Natural killer cell (primary cell): ENCODE data around the gene CHST3. TPM values are rescaled to one million over a fixed set of nuclear protein-coding genes. Genes with fewer than 3 reads are reported as not detected.

Source experiments
- ATAC-seq, 3 donors: fragments of 150-1000 bp in 2 of 3; fragments of 200-7000 bp in 1 of 3; cut with Tn5 transposase; 1 replicate in 1 of 3; 2 replicates in 2 of 3; pipeline ENCODE4 v1.10.0; 2021; ENCODE audit warnings: mild to moderate bottlenecking in 2 of 3, moderate library complexity in 2 of 3
- DNase-seq, 2 donors: peaks; one replicate each; pipeline versions ENCODE4 v3.0.0 to v3.0.0-alpha.2; 2013 to 2021; ENCODE audit warnings: mixed read lengths in 1 of 2
- H3K27ac ChIP-seq: one replicate; pipeline ENCODE4 v1.5.1; 2013; ENCODE audit warnings: mild to moderate bottlenecking, low read length
- H3K27me3 ChIP-seq: one replicate; pipeline ENCODE4 v1.6.1; 2013; ENCODE audit warnings: low read length; ENCODE audit not compliant: control insufficient read depth, insufficient read depth
- H3K36me3 ChIP-seq: one replicate; pipeline ENCODE4 v1.6.1; 2013; ENCODE audit warnings: low read length; ENCODE audit not compliant: control insufficient read depth, insufficient read depth
- H3K4me1 ChIP-seq: one replicate; pipeline ENCODE4 v1.6.1; 2013; ENCODE audit warnings: low read length; ENCODE audit not compliant: control insufficient read depth, insufficient read depth
- H3K4me3 ChIP-seq: one replicate; pipeline ENCODE4 v1.5.1; 2013; ENCODE audit warnings: low read length
- H3K9me3 ChIP-seq: one replicate; pipeline ENCODE4 v1.6.1; 2013; ENCODE audit warnings: low read length; ENCODE audit not compliant: control insufficient read depth, insufficient read depth
- H3K27ac Mint-ChIP-seq, 2 donors: one replicate each; pipeline ENCODE4 v1.8.0; 2022; ENCODE audit warnings: mild to moderate bottlenecking in 2 of 2, mixed read lengths in 2 of 2, moderate library complexity in 1 of 2
- H3K27me3 Mint-ChIP-seq, 2 donors: one replicate each; pipeline ENCODE4 v1.8.0; 2022; ENCODE audit warnings: low read depth in 2 of 2, mixed read lengths in 2 of 2
- H3K36me3 Mint-ChIP-seq: one replicate; pipeline ENCODE4 v1.8.0; 2022; ENCODE audit warnings: mixed read lengths
- H3K4me1 Mint-ChIP-seq, 2 donors: one replicate each; pipeline ENCODE4 v1.8.0; 2022; ENCODE audit warnings: mixed read lengths in 2 of 2
- H3K4me3 Mint-ChIP-seq: one replicate; pipeline ENCODE4 v1.8.0; 2022; ENCODE audit warnings: mild to moderate bottlenecking, moderate library complexity, mixed read lengths
- H3K9me3 Mint-ChIP-seq, 2 donors: one replicate each; pipeline ENCODE4 v1.8.0; 2022; ENCODE audit warnings: mixed read lengths in 2 of 2
- WGBS: methylation state at CpG from one replicate; pipeline ENCODE4 v1.1.7; 2013; ENCODE audit warnings: missing lambda C conversion rate; ENCODE audit not compliant: insufficient coverage; 5-methylcytosine and 5-hydroxymethylcytosine counted together
- intact Hi-C: fragments of 100-400 bp; cut with micrococcal nuclease; formaldehyde crosslinking; loops from one replicate; pipeline ENCODE4 v1.14.2; 2022
- total RNA-seq, 4 donors: library from RNA; stranded (reverse); fragments of 120-200 nt in 1 of 4; gene quantifications; one replicate each; pipeline versions ENCODE4 v1.2.3 to v1.2.4, GENCODE V29; 2013 to 2022
- TF ChIP-seq, protein P1 (sequence below): fragments of 200-600 bp; IDR thresholded peaks from one replicate; pipeline ENCODE4 v1.8.0; 2022; ENCODE audit warnings: antibody characterized with exemption

Gene CHST3
- total RNA-seq, 3 donors from 2014 or later (not counting 1 experiment from before 2014, with no cell fraction given) = not detected

DNA sequence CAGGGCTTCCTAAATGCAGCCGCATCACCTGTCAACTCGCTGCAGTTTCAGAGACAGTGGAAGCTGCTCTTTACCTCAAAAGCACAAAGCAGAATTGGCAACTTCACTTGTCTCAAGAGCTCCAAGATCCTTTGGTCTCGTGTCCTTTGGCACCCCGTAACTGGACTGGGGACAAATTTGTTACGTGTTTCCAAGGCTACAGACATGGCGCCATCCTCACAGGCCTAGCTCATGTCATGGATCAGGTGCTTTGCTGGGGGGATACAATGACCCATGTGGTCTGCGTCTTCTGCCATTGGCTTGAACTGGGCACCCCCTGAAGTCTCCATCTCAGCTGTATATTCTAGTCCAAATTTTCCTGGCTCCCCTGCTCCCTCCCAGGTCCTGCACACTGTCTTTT is 48.6 kb downstream of the CHST3 start:
- no peaks in the 10 kb centered on the region for H3K4me1 Mint-ChIP-seq
- Histone ChIP-seq H3K27me3 (no peaks in the 10 kb centered on the region), H3K27ac (no peak overlapping the region), H3K9me3 (no peaks in the 10 kb centered on the region), H3K4me1 (no peaks in the 10 kb centered on the region), H3K36me3 (no peaks in the 10 kb centered on the region), H3K4me3 (no peak overlapping the region)
- H3K4me3 Mint-ChIP-seq = no peak overlapping the region
- no peaks in the 10 kb centered on the region for H3K36me3 Mint-ChIP-seq
- no peaks in the 10 kb centered on the region for H3K27me3 Mint-ChIP-seq
- 86% methylated on average over 7 of the region's 7 CpGs for WGBS
- intact Hi-C loops = no loop called here
- DNase-seq (no peak), ATAC-seq (no peak)
- H3K27ac Mint-ChIP-seq = no peak overlapping the region
- TF ChIP-seq, protein P1, sequence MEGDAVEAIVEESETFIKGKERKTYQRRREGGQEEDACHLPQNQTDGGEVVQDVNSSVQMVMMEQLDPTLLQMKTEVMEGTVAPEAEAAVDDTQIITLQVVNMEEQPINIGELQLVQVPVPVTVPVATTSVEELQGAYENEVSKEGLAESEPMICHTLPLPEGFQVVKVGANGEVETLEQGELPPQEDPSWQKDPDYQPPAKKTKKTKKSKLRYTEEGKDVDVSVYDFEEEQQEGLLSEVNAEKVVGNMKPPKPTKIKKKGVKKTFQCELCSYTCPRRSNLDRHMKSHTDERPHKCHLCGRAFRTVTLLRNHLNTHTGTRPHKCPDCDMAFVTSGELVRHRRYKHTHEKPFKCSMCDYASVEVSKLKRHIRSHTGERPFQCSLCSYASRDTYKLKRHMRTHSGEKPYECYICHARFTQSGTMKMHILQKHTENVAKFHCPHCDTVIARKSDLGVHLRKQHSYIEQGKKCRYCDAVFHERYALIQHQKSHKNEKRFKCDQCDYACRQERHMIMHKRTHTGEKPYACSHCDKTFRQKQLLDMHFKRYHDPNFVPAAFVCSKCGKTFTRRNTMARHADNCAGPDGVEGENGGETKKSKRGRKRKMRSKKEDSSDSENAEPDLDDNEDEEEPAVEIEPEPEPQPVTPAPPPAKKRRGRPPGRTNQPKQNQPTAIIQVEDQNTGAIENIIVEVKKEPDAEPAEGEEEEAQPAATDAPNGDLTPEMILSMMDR = no peak
- H3K9me3 Mint-ChIP-seq = no peaks in the 10 kb centered on the region

DNA sequence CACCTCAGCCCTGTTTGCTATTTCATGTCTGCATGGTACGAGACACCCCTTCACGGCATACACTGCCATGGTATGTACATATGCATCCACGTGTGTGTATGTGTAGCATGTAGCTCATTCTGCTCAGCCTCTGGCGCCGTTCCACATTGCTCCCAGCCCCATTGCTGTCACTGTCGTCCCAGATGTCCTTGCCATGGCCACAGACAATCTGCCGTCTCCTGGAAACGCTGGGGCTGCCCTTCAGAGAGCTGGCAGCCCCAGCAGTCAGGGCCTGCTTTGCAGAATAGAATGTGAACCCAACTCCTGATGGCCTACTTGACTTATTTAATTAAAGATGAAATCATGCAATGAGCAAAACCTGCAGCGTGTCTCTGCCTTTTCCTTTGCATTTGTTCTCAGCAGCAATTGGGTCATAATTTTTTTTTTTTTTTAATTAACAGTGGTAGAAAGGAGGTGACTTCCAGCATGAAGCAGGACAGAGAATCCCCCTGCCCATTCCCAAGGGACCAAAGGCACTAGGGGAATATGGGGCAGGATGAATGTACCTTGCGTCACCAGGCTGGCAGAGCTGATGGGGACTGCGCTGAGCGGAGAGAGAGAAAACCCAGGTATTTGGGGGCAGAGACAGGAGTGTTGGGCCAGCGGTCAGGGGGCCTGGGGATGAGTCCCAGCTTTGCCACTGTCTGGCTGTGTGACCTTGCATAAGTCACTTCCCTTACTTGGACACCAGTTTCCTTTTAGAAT is 49.2 kb downstream of the CHST3 start:
- no peaks in the 10 kb centered on the region for H3K4me1 ChIP-seq
- Mint-ChIP-seq H3K4me1 (no peaks in the 10 kb centered on the region), H3K9me3 (no peaks in the 10 kb centered on the region), H3K27me3 (no peaks in the 10 kb centered on the region), H3K4me3 (no peak overlapping the region), H3K27ac (no peak overlapping the region), H3K36me3 (no peaks in the 10 kb centered on the region)
- no peak for ATAC-seq
- intact Hi-C loops = no loop called here
- no peaks in the 10 kb centered on the region for H3K9me3 ChIP-seq
- no peaks in the 10 kb centered on the region for H3K27me3 ChIP-seq
- DNase-seq = no peak
- H3K4me3 ChIP-seq = no peak overlapping the region
- no peaks in the 10 kb centered on the region for H3K36me3 ChIP-seq
- TF ChIP-seq, protein P1 = no peak
- 90% methylated on average over 13 of the region's 13 CpGs for WGBS
- H3K27ac ChIP-seq = no peak overlapping the region

DNA sequence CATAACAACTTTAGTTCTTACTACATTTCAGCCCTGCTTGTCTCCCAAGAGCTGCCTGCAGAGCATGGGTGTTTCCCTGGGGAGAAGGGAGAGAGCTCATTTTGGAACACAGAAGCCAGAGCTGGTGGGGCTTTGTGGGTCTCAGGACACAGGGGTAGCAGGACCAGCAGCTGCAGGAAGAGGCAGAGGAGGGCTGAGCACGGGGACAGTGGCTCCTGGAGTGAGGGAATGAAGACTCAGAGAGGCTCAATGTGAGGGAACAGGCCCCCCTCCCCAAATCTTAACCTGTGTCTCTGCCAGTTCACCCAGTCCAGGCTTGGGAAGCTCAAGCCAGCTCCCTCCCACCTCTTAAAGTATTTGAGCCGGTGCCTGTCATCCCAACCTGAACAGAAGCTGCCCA is 50.0 kb downstream of the CHST3 start:
- H3K4me1 Mint-ChIP-seq = no peaks in the 10 kb centered on the region
- Histone ChIP-seq H3K36me3 (no peaks in the 10 kb centered on the region), H3K4me3 (no peak overlapping the region), H3K9me3 (no peaks in the 10 kb centered on the region), H3K27ac (no peak overlapping the region), H3K4me1 (no peaks in the 10 kb centered on the region), H3K27me3 (no peaks in the 10 kb centered on the region)
- H3K4me3 Mint-ChIP-seq = no peak overlapping the region
- TF ChIP-seq, protein P1 = no peak
- no peaks in the 10 kb centered on the region for H3K27me3 Mint-ChIP-seq
- no peaks in the 10 kb centered on the region for H3K36me3 Mint-ChIP-seq
- intact Hi-C loops = no loop called here
- H3K27ac Mint-ChIP-seq = no peak overlapping the region
- 73% methylated on average over 2 of the region's 2 CpGs for WGBS
- ATAC-seq (no peak), DNase-seq (no peak)
- H3K9me3 Mint-ChIP-seq = no peaks in the 10 kb centered on the region
